ENCODE data around the gene CMSS1. TPM values are rescaled to one million over a fixed set of nuclear protein-coding genes. Genes with fewer than 3 reads are reported as not detected.

The CMSS1 gene
- total and polyA plus RNA-seq, 2 donors (not counting 1 experiment from before 2014, with no cell fraction given), result 7.3 to 22.8 TPM

DNA sequence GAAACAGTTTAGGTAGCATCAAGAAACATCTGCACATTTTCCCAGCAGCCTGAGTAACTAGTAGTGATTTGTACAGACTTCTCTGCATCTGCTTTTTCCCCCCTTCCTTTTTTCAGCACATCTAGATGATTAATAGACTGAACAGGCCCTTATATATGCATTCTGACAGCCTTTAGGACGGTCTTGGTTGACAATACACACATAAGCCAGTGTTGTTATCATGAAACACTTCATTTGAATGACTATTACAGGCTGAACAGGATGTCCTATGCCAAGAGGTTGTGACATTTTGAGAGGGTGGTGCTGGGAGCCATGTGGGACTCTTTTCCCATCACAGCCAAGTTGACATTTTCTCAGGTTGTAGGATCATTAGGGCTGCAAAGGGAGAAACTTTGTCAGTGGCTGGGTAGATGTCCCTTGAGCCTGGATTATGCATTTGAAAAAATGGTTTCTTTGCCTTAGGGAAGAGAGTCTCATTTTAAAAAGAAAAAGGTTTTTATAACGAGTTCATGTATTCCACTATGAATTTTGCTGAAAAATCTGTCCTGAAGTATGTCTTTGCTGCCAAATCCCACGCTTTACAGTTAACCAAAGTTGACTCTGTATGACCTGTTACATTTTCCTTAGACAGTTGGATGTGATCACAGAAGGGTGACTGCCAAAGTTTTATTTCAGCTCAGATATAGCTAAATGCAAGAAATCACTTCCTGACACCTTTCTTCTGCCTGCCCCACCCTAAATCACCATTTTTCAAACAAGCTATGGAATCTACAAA lies 223.0 kb downstream of the CMSS1 start:
- H3K4me1 Mint-ChIP-seq, result peaks cover 52% of the 10 kb centered on the region
- no peaks in the 10 kb centered on the region for H3K9me3 ChIP-seq (ENCODE audit: control extremely low read depth in 1 of 3, control insufficient read depth in 2 of 3, insufficient read depth in 1 of 3, low read length in 2 of 3)
- H3K4me1 ChIP-seq (ENCODE audit: control insufficient read depth in 2 of 2, insufficient read depth in 2 of 2, low read length in 2 of 2), result peaks cover 38 to 47% of the 10 kb centered on the region in 2 donors
- TF ChIP-seq CTCF (IDR thresholded peaks at IDR 0.05) (no peak), EZH2 (IDR thresholded peaks at IDR 0.05; ENCODE audit: borderline replicate concordance, insufficient read depth, low read depth, low read length, poor library complexity, severe bottlenecking) (no peak)
- no peaks in the 10 kb centered on the region for H3K27me3 Mint-ChIP-seq
- intact Hi-C loops (cut with micrococcal nuclease), result loop anchor here (5.0 to 10.0 kb wide), 2 partner anchors 103 to 1136 kb away; partner anchors contain the start of gene DCBLD2
- no peaks in the 10 kb centered on the region for H4K20me1 ChIP-seq (ENCODE audit: control insufficient read depth, insufficient read depth, low read length, poor library complexity, severe bottlenecking)
- ChIA-PET POLR2A (no interaction called here), CTCF (interaction anchor here (0.6 kb wide), 1 partner anchor 21 kb away, joined by 3 read pairs; no protein-coding TSS in a partner anchor)
- ATAC-seq (ENCODE audit: low read depth), result no peak
- H3K4me3 ChIP-seq (ENCODE audit: control extremely low read depth in 1 of 5, extremely low read depth in 1 of 5, insufficient read depth in 1 of 5, low read depth in 2 of 5, low read length in 4 of 5), result no peak overlapping the region
- DNase-seq, result no peak
- no peak overlapping the region for H3K27ac ChIP-seq (ENCODE audit: low read length in 2 of 2)
- H3K36me3 ChIP-seq (replicated peaks in 1 of 2; ENCODE audit: control extremely low read depth in 1 of 2, control insufficient read depth in 1 of 2, extremely low read depth in 1 of 2, insufficient read depth in 2 of 2, low read length in 1 of 2), result no peaks in the 10 kb centered on the region
- no peak overlapping the region for H3K4me2 ChIP-seq (replicated peaks; ENCODE audit: low read depth, low read length, poor library complexity, severe bottlenecking)
- H3K27me3 ChIP-seq (replicated peaks in 1 of 4; ENCODE audit: control extremely low read depth in 1 of 4, control insufficient read depth in 3 of 4, insufficient read depth in 4 of 4, low read length in 3 of 4), result no peaks in the 10 kb centered on the region
- H3K9me3 Mint-ChIP-seq (ENCODE audit: insufficient read depth), result no peaks in the 10 kb centered on the region
- peak overlapping the region; percentile 73 for H3K27ac Mint-ChIP-seq
- no peak overlapping the region for H3K9ac ChIP-seq (ENCODE audit: low read length)
- H3K79me2 ChIP-seq (ENCODE audit: control insufficient read depth, insufficient read depth, low read length), result no peaks in the 10 kb centered on the region
- 100% methylated on average over 2 of the region's 3 CpGs for WGBS (ENCODE audit: insufficient coverage)
- H3K4me3 Mint-ChIP-seq, result no peak overlapping the region
- H2AFZ ChIP-seq (ENCODE audit: insufficient read depth, low read depth, low read length, poor library complexity, severe bottlenecking), result peak overlapping the region; percentile 15

DNA sequence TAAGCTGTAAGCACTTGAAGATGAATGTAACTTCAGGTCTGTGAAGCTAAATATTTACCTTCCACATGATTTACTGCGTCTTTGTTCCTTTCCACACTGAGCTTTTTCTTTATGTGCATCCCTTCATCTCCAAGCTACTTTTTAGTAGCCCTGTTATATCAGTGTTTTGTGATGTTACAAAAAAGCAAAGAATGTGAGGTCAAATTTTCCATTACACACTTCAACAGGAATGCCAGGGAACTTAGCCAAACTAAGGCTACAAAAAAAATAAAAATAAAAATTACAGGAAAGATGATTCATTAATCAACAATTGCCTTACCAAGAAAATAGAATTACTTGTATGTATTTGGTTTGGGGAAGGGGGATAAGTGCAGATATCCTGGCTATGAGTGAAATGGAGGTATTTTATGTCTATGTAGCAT lies 223.7 kb downstream of the CMSS1 start:
- Histone ChIP-seq H4K20me1 (ENCODE audit: control insufficient read depth, insufficient read depth, low read length, poor library complexity, severe bottlenecking) (no peaks in the 10 kb centered on the region), H3K9me3 (ENCODE audit: control extremely low read depth in 1 of 3, control insufficient read depth in 2 of 3, insufficient read depth in 1 of 3, low read length in 2 of 3) (no peaks in the 10 kb centered on the region), H3K4me3 (ENCODE audit: control extremely low read depth in 1 of 5, extremely low read depth in 1 of 5, insufficient read depth in 1 of 5, low read depth in 2 of 5, low read length in 4 of 5) (no peak overlapping the region), H3K9ac (ENCODE audit: low read length) (no peak overlapping the region), H3K27me3 (replicated peaks in 1 of 4; ENCODE audit: control extremely low read depth in 1 of 4, control insufficient read depth in 3 of 4, insufficient read depth in 4 of 4, low read length in 3 of 4) (no peaks in the 10 kb centered on the region), H3K4me2 (replicated peaks; ENCODE audit: low read depth, low read length, poor library complexity, severe bottlenecking) (no peak overlapping the region), H3K4me1 (ENCODE audit: control insufficient read depth in 2 of 2, insufficient read depth in 2 of 2, low read length in 2 of 2) (peaks cover 45 to 54% of the 10 kb centered on the region in 2 donors), H3K27ac (ENCODE audit: low read length in 2 of 2) (no peak overlapping the region), H2AFZ (ENCODE audit: insufficient read depth, low read depth, low read length, poor library complexity, severe bottlenecking) (no peak overlapping the region), H3K36me3 (replicated peaks in 1 of 2; ENCODE audit: control extremely low read depth in 1 of 2, control insufficient read depth in 1 of 2, extremely low read depth in 1 of 2, insufficient read depth in 2 of 2, low read length in 1 of 2) (no peaks in the 10 kb centered on the region), H3K79me2 (ENCODE audit: control insufficient read depth, insufficient read depth, low read length) (no peaks in the 10 kb centered on the region)
- WGBS (ENCODE audit: insufficient coverage), result no CpG with 5 or more reads among the region's 1 CpG
- TF ChIP-seq CTCF (IDR thresholded peaks at IDR 0.05) (no peak), EZH2 (IDR thresholded peaks at IDR 0.05; ENCODE audit: borderline replicate concordance, insufficient read depth, low read depth, low read length, poor library complexity, severe bottlenecking) (no peak)
- ATAC-seq (ENCODE audit: low read depth) (no peak), DNase-seq (no peak)
- Mint-ChIP-seq H3K4me3 (no peak overlapping the region), H3K4me1 (peaks cover 59% of the 10 kb centered on the region), H3K27me3 (no peaks in the 10 kb centered on the region), H3K9me3 (ENCODE audit: insufficient read depth) (no peaks in the 10 kb centered on the region), H3K27ac (peak overlapping the region; percentile 62)
- POLR2A ChIA-PET, result no interaction called here
- intact Hi-C loops (cut with micrococcal nuclease), result loop anchor here (5.0 to 10.0 kb wide), 2 partner anchors 104 to 1137 kb away; partner anchors contain the start of gene DCBLD2
- CTCF ChIA-PET, result interaction anchor here (0.6 to 1.0 kb wide), 2 partner anchors 20 to 210 kb away, joined by 3 to 4 read pairs; no protein-coding TSS in a partner anchor

Data from B cell (primary cell).